Ishikawa (cell line): Measurements from ENCODE around the gene CLCN1.

Experiments used
- CEBPB ChIP-seq: IDR thresholded peaks from 2 replicates; pipeline ENCODE4 v1.6.1; 2012
- EGR1 ChIP-seq: IDR thresholded peaks from 2 replicates; pipeline ENCODE4 v1.6.1; 2012
- EP300 ChIP-seq: IDR thresholded peaks from 2 replicates; pipeline ENCODE4 v1.6.1; 2012; ENCODE audit warnings: borderline replicate concordance
- FOXM1 ChIP-seq: IDR thresholded peaks from 2 replicates; pipeline ENCODE4 v1.6.1; 2012; ENCODE audit warnings: low read depth, borderline replicate concordance
- NFIC ChIP-seq: IDR thresholded peaks from 2 replicates; pipeline ENCODE4 v1.6.1; 2012
- RAD21 ChIP-seq: IDR thresholded peaks from 2 replicates; pipeline ENCODE4 v1.6.1; 2012; ENCODE audit warnings: low read depth
- TAF1 ChIP-seq: IDR thresholded peaks from 2 replicates; pipeline ENCODE4 v1.6.1; 2012; ENCODE audit warnings: low read depth, mild to moderate bottlenecking
- TCF12 ChIP-seq: IDR thresholded peaks from 2 replicates; pipeline ENCODE4 v1.6.1; 2012; ENCODE audit warnings: low read depth
- TEAD4 ChIP-seq: IDR thresholded peaks from 2 replicates; pipeline ENCODE4 v1.6.1; 2012
- YY1 ChIP-seq: IDR thresholded peaks from 2 replicates; pipeline ENCODE4 v1.6.1; 2012; ENCODE audit warnings: low read depth
- ZBTB7A ChIP-seq: IDR thresholded peaks from 2 replicates; pipeline ENCODE4 v1.6.1; 2012; ENCODE audit warnings: low read depth
- TF ChIP-seq, protein P1 (sequence below): IDR thresholded peaks from 2 replicates; pipeline ENCODE4 v1.6.1; 2012
- TF ChIP-seq, protein P2 (sequence below): IDR thresholded peaks from 2 replicates; pipeline ENCODE4 v1.6.1; 2012; ENCODE audit warnings: low read depth, mild to moderate bottlenecking
- TF ChIP-seq, protein P3 (sequence below): IDR thresholded peaks from 2 replicates; pipeline ENCODE4 v1.6.1; 2012

CLCN1 gene

DNA sequence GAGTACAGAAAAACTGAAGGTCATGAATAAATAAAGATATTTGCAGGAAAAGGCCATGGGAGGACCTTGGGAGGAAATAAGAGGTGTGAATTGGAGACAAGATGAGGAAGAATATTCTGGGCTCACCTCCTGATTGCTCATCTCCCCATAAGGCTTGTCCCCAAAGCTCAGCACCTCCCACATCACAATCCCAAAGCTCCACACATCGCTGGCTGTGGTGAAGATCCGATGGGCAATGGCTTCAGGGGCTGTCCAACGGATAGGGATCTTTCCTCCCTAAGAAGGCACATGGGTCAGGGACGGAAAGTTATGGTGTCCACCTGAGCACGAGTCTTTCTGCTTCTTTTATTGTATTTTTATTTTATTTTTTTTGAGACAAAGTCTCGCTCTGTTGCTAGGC, 78.2 kb downstream of the CLCN1 start:
- TF ChIP-seq, protein P1, sequence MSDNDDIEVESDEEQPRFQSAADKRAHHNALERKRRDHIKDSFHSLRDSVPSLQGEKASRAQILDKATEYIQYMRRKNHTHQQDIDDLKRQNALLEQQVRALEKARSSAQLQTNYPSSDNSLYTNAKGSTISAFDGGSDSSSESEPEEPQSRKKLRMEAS = no peak
- TF ChIP-seq TEAD4 = no peak
- TF ChIP-seq, protein P2, sequence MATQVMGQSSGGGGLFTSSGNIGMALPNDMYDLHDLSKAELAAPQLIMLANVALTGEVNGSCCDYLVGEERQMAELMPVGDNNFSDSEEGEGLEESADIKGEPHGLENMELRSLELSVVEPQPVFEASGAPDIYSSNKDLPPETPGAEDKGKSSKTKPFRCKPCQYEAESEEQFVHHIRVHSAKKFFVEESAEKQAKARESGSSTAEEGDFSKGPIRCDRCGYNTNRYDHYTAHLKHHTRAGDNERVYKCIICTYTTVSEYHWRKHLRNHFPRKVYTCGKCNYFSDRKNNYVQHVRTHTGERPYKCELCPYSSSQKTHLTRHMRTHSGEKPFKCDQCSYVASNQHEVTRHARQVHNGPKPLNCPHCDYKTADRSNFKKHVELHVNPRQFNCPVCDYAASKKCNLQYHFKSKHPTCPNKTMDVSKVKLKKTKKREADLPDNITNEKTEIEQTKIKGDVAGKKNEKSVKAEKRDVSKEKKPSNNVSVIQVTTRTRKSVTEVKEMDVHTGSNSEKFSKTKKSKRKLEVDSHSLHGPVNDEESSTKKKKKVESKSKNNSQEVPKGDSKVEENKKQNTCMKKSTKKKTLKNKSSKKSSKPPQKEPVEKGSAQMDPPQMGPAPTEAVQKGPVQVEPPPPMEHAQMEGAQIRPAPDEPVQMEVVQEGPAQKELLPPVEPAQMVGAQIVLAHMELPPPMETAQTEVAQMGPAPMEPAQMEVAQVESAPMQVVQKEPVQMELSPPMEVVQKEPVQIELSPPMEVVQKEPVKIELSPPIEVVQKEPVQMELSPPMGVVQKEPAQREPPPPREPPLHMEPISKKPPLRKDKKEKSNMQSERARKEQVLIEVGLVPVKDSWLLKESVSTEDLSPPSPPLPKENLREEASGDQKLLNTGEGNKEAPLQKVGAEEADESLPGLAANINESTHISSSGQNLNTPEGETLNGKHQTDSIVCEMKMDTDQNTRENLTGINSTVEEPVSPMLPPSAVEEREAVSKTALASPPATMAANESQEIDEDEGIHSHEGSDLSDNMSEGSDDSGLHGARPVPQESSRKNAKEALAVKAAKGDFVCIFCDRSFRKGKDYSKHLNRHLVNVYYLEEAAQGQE = no peak
- TF ChIP-seq EGR1 = no peak
- TF ChIP-seq FOXM1 = no peak
- no peak for TF ChIP-seq TCF12
- TF ChIP-seq NFIC = no peak
- TF ChIP-seq ZBTB7A = no peak

DNA sequence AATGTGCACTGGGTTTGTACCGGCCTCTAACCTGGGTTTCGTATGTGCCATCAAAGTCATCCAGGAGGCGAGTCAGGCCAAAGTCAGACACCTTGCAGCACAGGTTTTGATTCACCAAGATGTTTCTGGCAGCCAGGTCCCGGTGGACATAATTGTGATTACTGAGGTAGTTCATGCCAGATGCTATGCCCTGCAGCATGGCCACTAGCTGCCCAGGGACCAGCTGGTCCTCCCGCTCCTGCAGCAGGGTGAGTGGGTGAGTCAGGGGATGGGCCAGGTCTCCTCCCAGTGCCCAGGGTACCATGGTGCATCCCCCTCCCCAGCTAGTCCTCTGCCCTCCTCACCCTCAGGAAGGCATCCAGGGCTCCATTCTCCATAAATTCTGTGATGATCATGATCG, 78.9 kb downstream of the CLCN1 start:
- TF ChIP-seq, protein P2 = no peak

DNA sequence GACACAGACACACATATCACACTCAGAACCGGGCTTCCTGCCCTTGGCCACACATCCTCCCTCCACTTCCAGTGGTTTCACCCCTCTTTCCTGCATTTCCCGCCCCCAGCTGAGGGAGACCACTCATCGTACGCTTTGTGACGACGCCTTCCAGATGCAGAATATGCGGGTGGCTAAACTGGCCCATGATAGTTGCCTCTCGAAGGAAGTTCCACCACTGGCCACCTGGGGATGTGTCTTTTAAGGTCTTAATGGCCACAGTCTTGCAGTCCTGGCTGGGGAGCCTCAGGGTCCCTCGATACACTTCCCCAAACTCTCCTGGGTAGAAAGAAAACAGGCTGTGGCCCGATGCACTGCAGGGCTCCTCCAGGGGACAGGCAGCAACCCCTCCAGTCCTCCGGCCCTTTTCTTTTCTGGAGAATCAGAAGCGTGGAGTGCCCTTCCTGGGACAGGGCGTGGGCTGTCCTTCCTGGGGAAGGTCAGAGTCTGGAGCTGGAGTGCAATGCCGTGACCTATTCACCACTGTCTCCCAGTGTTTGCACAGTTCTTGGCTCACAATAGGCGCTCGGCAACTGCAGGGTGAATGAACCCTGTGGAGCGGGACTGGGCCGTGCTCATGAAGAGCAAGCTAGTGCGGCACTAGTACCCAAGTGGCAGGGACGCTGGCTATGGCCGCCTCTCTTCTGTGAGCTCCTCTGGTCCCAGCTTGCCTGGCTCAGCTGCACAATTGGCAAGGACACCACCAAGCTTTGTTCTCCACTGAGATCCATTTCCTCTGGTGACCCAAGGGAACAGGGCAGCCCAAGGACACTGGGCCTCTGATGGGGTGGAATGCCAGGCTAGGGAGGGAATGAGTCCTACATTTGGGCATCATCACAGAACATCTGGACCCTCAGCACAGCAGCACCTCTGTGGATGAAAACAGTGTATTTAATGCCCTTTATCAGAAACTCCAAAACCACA, 79.6 kb downstream of the CLCN1 start:
- no peak for TF ChIP-seq FOXM1
- TF ChIP-seq, protein P3, sequence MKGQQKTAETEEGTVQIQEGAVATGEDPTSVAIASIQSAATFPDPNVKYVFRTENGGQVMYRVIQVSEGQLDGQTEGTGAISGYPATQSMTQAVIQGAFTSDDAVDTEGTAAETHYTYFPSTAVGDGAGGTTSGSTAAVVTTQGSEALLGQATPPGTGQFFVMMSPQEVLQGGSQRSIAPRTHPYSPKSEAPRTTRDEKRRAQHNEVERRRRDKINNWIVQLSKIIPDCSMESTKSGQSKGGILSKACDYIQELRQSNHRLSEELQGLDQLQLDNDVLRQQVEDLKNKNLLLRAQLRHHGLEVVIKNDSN = no peak
- TF ChIP-seq TEAD4 = no peak
- TF ChIP-seq TCF12 = no peak
- TF ChIP-seq RAD21 = no peak
- TF ChIP-seq TAF1 = no peak
- TF ChIP-seq CEBPB = no peak
- TF ChIP-seq NFIC = no peak
- TF ChIP-seq EGR1 = no peak
- no peak for TF ChIP-seq YY1
- TF ChIP-seq EP300 = no peak
- TF ChIP-seq, protein P1 = no peak
- TF ChIP-seq, protein P2 = no peak

DNA sequence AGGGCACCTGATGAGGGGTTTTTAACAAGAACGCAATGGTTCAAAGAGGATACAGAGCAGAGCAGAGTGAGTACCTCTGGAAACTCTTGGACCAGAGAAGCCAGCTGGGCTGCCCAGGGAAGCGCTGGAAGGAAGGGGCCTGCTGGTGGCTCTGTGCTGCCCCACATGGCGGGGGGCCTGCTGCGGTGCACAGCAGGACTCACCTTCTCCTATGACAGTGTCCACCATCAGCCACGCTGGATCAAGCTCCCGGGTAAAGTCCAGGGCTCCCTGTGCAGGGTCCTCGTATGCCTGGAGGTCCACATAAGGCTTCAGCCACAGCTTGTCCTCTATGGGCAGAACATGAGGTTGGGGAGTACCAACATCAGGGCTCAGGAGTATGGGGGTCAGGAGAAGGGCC, 80.3 kb downstream of the CLCN1 start:
- TF ChIP-seq EGR1 (no peak), RAD21 (no peak), ZBTB7A (no peak), CEBPB (no peak), TCF12 (no peak), YY1 (no peak), FOXM1 (no peak), NFIC (no peak)
- TF ChIP-seq, protein P3 = no peak
